ENCODE data around the gene TMEM259. TPM values are rescaled to one million over a fixed set of nuclear protein-coding genes. Genes with fewer than 3 reads are reported as not detected.

TMEM259 gene
- total and polyA plus RNA-seq, 2 of the 13 experiments (the other 11 are each of a cell fraction or from before 2014, with no cell fraction given): 64.7 to 164 TPM

DNA sequence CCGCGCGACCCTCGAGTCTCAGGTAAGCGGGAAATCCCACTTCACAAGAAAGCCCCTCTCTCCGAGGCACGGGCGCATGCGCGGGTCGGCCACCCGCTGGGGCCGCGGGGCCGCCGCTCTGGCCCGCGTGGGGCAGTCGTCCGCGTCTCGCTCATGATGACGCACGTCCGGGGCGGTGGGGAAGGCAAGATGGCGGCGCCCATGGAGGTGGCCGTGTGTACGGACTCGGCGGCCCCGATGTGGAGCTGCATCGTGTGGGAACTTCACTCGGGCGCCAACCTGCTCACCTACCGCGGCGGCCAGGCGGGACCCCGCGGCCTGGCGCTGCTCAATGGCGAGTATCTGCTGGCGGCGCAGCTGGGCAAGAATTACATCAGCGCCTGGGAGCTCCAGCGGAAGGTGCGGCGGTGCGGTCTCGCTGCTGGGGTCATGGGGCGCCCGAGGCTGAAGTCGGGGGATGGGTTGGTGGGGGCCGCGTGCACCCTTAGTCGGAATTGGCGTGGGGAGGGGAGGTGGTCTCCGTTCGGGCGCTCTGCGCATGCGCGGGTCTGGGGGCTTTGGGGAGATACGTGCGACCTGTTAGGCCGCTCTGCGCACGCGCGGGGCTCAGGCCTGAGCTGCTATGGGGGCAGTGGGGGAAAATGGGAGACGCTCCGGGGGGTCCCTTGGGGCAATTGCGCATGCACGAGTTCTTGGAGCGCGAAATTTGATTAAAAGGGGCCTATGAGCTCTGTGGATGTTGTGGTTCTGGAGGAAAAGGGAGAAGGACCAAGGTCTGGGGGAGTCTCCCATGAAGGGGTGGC, 36.6 kb downstream of the TMEM259 start, which contains the start of gene WDR18 (continued):
- no peak for TF ChIP-seq ZNF572 (CRISPR knock-in tag; IDR thresholded peaks at IDR 0.05)
- no peak for TF ChIP-seq CHD2 (IDR thresholded peaks at IDR 0.05; ENCODE audit: low read depth, low read length)
- TF ChIP-seq STAG1 (CRISPR knock-in tag; IDR thresholded peaks at IDR 0.05): no peak
- no peak for TF ChIP-seq SMARCE1 (IDR thresholded peaks at IDR 0.05; ENCODE audit: borderline replicate concordance)
- peak; percentile 90 for TF ChIP-seq EED (CRISPR knock-in tag; IDR thresholded peaks at IDR 0.05)
- 0 out of 2 replicates have a peak, but pooled peaks have one; percentile 31 for TF ChIP-seq NFRKB (IDR thresholded peaks at IDR 0.05)
- no peak for TF ChIP-seq ZNF674 (CRISPR knock-in tag; IDR thresholded peaks at IDR 0.05; ENCODE audit: low read depth)
- 0 out of 2 replicates have a peak, but pooled peaks have one; percentile 60 for TF ChIP-seq SMYD3 (CRISPR knock-in tag; IDR thresholded peaks at IDR 0.05)
- TF ChIP-seq HOXA7 (CRISPR knock-in tag; IDR thresholded peaks at IDR 0.05): no peak
- no peak for TF ChIP-seq ZNF550 (CRISPR knock-in tag; IDR thresholded peaks at IDR 0.05; ENCODE audit: borderline replicate concordance)
- TF ChIP-seq ZNF614 (CRISPR knock-in tag; IDR thresholded peaks at IDR 0.05; ENCODE audit: borderline replicate concordance): peak; percentile 65; the same call in 1 of the 2 replicates
- TF ChIP-seq ZNF274 (CRISPR knock-in tag; IDR thresholded peaks at IDR 0.05): peak; percentile 91
- TF ChIP-seq MED8 (CRISPR knock-in tag; IDR thresholded peaks at IDR 0.05; ENCODE audit: insufficient replicate concordance): no peak
- TF ChIP-seq HMGXB3 (CRISPR knock-in tag; IDR thresholded peaks at IDR 0.05; ENCODE audit: borderline replicate concordance): no peak; the same call in 1 of the 2 replicates
- no peak for TF ChIP-seq ZBTB40 (IDR thresholded peaks at IDR 0.05)
- peak; percentile 71; the same call in 1 of the 2 replicates for TF ChIP-seq ZBTB40 (CRISPR knock-in tag; IDR thresholded peaks at IDR 0.05)
- TF ChIP-seq PHF5A (CRISPR knock-in tag; IDR thresholded peaks at IDR 0.05; ENCODE audit: low read depth, unreplicated experiment): no peak

Measured in HepG2 (cell line).